Stimulated activated CD8-positive, alpha-beta memory T cell treated with anti-CD3 and anti-CD28 coated beads, Interleukin-15, amount 100 ng/mL, for 1 hour (primary cell): ENCODE data around the gene SLC12A8.
A peak's percentile ranks its signal among the peaks of the same experiment; 100 is the strongest.

ENCODE experiments used
- DNase-seq: peaks from one replicate; pipeline ENCODE4 v3.0.0-alpha.2; 2020; ENCODE audit warnings: low read depth

The SLC12A8 gene

DNA sequence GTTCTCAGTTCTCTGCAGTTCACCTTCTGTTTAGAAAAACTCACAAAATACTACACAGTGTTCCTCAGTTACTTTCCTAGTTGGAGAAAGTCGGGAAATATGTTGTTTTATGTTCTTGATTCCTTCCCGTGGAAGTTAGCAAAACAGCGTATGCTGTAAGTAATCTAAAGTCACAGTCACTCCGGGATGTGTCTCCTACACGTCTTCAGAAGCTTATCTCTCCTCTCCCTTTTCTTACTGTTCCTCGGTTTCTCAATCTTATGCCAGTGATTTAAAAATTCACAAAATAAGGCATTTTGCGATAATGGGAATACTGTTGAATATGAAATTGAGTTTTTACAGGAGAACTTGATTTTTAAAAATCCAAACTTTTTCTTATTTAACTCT lies 158.5 kb downstream of the SLC12A8 start:
- DNase-seq: no peak

DNA sequence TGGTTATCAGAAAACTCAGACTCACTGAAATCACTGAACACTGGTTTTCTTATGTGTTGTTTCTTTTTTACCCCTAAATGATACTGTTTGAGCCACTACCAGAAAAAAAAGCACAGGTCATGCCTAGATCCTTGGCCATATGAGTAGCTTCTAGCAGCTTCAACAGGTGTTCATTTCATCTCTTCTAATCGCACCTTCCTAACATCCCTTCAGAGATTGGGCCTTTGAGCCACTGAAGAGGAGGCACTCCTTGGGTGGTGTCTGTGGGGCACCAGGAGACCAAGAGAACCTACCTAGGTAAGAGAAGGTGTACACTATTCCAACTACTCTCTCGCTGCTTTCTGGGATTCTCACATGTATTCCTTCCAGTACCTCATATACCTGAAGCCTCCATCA lies 159.2 kb downstream of the SLC12A8 start:
- no peak for DNase-seq

DNA sequence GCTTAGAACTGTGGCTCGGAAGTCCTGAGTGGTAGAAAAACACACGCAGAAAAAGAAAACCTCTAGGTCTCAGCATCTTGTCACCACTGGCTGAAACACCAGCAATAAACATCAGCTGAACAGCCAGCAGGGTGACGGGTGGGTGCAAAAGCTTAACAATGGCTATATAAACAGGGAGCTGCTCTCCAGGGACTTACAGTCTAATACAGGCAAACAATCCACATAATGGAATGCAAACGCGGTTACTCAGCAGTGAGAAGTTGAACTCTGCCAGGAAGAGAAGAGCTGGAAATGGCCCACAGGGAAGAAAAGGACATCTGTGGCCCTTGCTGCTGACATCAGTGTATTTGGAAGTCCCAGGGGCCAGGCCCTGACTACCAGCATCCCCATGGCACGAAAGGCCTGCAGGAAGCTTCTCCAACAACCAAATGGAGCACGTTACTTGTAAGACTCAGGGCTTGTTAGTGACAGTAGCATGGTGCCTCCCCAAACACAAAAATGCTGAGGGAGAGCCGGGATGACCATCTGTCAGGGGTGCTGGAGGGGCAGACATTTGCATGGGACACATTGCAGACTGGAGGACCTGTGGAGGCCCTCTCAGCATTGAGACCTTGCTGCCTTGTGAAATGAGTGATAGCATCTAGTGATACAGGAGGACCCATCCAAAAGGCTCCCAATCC lies 159.8 kb downstream of the SLC12A8 start:
- no peak for DNase-seq

DNA sequence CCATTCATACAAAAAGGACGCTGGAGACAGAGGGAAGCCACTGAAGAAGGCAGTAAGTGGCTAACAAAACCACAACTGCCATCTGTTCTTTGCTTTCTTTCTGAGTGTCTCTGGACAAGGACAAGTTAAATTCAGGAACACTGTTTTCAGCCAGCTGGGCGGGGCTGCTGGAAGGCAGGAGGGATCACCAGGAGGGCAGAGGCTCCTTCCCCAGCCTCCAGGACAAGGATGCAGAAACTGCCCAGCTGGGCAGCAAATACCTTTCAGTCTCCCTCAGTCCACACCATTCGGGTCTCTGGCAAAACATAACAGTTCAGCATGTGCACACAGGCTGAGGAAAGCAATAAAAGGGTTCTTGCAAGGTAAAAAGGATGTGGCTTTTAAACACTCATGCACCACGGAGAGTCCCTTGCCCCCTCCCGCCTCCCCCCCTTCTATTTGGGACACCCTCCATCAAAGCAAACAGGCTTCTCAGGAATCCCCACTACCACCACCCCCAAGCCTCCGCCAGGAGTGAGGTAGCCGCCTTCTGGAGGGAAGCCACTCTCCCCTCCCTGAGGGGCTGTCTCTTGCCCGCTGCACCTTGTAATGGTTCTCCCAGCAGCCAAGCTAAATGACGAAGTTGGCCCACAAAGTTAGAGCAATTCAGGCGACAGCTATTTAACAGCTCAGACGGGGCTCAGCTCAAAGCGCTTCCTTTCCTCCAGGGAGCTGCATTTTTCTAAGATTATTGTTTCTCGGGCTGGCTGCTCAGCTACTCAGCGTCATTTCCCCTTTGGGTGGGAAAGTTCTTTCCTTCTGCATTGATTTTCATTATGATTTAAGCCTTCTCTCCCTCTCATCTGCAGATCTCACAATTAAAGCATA lies 160.6 kb downstream of the SLC12A8 start:
- DNase-seq: peak; percentile 39

DNA sequence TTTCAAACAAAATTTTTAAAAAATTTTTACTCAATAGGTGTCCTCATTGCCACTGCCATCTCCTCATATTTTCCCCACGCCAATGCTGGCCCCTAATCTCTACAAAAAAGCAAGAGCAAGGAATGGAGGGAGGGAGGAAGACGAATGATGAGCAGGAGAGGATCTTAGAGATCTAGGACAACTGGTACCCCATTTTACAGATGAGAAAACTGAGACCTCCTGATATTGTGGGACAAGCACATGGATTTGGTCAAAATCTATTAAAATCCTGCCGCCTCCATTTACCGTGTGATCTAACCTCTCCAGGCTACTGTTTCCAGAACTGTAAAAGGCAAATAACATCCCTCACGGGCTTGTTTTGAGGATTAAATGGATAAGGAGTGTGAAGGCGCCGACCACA lies 161.3 kb downstream of the SLC12A8 start:
- no peak for DNase-seq

DNA sequence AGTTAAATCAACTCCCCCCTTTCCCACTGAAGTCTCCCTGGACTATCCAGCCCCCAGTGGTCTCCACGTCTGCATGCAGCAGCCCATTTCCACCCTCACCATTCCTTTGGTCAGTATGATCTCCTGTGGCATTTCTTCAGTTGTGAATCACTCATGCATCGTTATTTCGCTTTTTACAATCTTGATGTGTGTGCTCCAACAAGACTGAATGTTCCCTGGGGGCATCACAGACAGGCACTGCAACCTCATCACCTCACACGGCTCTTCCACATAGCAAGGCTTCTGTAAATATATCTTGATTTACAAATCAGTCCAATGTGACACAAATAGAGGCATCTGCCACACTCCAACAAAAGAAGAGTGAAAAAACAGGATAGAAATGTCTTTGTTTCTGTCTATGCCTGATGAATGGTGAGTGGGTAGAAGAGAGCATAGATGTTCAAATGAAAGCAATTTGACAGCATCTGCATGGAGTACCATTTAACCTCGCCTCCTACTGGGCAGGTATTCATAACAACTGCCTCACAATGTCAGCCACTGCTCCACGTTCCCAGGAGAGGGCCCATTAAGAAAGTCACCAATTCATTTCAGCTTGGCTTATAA lies 162.0 kb downstream of the SLC12A8 start:
- DNase-seq: no peak

DNA sequence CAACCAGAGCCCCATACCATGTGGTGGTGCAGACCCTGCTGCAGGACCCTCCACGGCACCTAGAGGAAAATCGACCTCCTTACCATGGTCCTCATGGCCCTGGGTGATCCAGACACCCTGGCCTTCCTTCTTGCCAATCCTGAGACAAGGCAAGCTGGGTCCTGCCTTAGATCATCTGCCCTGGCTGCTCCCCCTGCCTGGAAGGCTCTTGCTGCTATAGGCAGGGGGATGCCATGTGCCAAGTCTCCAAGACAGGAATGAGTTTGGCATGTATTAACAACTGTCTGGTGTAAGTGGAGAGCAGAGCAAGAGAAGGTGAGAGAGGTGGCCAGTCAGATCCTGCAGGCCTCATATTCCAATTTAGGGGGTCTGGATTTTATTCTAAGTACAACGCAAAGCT lies 164.3 kb downstream of the SLC12A8 start:
- DNase-seq: no peak

DNA sequence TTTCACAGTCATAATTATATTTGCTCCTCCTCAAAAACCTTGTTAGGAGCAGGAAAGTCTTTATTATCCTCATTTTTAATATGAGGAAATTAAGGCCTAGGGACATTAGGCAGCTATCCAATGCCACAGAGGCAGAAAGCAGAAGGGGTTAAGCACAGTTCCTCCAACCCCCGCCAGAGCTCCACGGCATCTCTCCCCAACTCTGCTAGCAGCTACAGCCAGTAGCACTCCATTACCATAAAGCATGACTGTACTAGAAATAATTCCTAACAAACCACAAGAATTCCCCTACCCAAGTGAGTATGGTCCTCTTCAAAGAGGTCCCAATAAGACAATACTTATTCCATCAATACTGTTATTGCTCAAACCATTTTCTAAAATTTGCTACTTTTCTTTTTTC lies 166.6 kb downstream of the SLC12A8 start:
- no peak for DNase-seq

DNA sequence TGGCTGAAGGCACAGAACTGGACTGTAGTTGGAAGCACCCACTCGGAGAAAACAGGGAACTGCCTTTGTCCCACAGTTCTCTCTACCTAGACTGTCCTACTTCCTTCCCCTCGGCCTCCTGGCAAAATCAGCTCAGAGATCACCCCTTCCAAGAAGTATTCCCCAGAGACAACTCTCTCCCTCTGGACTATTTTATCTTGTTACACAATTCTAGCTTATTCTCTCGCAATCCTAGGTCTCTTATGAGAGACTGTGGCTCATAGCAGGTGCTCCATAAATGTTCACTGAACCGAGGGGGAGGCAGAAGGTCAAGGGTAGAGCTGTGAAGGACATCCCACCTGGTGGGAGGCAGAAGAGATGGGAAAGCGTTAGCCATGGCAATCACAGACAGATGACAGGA lies 167.4 kb downstream of the SLC12A8 start:
- DNase-seq: no peak

DNA sequence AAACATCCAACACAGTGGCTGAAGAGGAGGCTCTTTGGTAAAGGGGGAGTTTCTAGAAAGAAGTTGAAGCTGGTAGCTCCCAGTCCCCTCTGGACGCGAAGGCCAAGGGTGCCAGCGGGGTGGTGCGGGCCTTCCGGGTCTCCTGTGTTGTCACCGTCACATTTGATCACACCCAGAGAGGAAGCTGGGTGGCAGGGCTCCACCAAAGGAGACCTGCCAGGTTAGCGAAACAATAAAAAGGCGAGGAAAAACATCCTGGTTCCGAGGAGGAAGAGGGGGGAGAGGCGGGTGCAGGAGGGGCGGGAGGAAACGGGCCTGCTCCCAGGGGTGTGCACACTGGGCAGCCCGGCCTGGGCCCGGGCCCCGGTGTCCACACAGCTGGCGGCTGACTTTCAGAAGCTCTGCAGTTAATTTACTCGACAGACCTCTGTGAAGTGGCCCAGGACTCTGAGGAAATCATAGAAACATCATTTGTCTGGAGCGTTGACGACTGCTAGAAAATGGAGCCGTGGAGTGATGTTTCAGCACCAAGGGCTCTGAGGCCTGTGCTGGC lies 168.9 kb downstream of the SLC12A8 start:
- DNase-seq: no peak

DNA sequence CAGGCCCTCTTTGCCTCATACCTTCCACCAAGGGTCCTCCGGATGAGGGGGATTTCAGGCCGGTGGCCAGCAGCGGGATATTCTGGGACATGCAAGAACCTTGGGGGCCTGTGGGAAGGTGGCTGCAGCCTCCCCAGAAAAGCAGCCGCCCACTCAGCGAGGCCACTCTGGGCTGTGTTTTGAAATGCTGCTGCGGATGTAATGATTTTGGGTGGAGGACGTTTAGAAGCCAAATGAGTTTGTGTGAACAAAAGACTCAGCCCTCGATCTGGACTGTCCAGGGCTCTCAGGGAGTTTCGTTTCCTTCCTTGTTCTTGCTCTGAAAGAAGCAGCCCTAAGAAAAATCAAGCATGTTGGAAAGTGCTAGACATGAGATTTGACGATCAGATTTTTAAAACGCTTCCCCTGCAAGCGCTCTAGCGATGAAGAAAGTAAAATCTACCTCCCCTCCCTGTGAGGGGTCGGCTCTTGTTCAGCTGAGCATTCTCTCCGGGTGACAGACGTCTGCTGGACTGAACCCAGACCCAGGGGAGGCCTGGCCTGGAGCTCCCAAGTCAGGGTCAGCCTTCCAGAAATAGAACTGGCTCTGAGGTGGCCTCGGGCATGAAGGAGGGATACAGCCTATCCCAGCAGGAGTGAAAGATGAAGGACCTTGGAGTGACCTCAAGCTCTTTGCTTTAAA lies 169.7 kb downstream of the SLC12A8 start:
- DNase-seq: no peak

DNA sequence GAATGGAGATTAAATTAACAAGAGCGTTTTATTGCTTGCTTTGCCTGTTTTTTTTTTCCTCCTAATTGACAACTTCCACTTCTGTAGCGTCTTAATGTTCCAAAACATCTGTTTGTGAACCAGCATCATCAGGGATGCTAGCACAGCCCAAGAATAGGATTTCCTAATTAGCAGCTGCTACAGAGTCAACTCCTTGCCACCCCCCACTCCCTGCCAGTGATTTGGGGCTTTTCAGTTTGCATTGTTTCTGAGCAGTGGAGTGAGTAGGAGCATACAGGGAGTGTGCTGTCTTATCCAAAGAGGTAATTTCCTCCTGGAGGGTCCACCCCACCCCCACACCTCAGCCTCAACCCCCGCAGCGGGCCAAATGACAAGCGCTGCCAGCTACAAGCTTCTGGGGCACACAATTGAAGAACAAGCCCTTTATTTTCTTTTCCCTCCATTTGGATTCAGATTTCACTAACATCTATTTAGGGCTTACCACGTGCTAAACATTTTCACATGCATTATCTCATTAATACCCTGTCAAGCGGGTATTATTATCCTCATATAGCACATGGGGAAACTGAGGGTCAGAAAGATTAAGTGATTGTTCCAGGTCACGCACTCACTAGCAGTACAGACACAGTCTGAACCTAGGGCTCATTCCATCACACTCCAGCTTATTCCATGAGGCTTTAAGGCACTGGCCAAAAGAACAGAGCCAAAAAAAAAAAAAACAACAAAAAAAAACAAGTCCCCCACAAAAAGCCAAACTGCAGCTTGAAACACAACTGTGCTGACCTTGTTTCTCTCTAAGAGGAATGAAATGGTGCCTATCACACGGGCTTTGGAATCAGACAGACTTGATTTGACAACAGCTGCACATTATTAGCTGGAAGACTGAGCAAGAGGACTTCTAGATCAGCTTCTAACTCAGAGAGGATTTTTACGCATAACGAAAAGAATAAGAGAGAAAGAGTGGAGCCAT lies 173.1 kb downstream of the SLC12A8 start:
- no peak for DNase-seq

DNA sequence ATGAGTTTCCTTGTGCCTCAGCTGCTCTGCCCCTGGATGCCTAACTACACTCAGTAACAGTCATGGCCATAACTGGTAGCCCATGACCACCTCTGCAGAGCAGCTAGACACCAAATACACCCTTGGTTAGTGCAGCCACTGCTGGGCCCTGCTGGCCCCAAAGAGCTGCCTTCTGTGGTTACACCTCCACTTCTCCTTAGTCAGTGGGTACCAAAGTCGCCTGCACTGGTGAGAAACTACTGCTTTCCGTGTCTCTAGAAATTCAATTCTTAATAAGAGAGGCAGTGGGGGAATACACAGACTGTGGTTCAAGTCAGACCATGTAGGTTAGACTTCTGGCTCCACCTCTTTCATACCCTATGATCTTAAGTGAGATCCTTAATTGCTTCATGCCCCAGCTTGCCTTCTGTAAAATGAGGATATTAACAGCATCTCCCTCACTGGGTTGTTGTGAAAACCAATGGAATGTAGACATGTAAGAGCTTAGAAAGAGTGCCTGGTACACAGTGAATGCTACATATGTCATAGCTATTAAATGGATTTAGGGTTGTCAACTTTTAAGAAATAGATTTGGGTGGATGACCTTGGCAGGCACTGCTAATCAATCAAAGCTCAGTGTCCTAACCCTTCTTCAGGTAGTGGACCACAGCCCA lies 174.9 kb downstream of the SLC12A8 start:
- DNase-seq: no peak

DNA sequence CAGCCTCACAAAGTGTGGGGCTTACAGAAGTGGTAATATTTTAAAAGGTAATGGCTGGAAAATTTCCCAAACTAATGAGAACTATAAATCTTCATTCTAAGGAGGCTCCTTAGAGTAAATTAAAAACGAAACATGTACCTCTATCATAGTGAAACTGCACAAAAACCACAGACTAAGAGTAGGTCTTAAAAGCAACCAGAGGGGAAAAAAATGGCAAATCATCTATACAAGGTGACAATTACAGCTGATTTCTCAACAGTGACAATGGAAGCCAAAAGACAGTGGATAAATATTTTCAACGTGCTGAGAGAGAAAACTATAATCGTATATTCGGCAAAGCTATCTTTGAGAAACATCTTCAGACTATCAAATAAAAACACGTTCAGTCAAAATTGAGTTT lies 177.3 kb downstream of the SLC12A8 start:
- no peak for DNase-seq

DNA sequence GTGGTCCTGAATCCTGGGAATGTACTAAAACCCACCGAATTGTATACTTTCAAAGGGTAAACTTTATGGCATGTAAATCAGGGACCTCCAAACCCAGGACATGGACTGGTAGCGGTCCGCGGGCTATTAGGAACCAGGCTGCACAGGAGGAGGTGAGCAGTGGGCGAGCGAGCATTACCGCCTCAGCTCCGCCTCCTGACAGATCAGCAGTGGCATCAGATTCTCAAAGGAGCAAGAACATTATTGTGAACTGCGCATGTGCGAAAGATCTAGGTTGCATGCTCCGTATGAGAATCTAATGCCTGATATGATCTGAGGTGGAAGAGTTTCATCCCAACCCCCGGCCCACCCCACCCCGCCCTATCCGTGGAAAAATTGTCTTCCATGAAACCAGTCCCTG lies 178.9 kb downstream of the SLC12A8 start:
- DNase-seq: no peak

DNA sequence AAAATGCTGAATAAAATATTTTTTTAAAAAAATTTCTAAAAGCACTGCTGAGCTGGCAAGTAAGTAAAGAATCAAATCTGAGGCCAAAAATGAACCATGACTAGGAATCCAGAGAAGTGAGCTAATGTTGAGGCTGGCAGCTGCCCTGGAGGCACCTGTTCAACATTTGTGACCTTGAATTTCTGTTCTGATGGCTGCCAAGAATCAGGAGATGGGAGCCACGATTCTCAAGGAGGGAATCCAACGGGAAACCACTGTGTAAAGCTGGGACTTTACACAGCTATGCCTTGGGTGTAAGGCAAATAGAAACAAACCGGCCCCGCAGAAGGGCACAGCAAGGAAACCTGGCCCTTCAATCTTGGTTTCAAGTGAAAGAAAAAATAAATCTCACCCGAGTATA lies 179.4 kb downstream of the SLC12A8 start:
- no peak for DNase-seq

DNA sequence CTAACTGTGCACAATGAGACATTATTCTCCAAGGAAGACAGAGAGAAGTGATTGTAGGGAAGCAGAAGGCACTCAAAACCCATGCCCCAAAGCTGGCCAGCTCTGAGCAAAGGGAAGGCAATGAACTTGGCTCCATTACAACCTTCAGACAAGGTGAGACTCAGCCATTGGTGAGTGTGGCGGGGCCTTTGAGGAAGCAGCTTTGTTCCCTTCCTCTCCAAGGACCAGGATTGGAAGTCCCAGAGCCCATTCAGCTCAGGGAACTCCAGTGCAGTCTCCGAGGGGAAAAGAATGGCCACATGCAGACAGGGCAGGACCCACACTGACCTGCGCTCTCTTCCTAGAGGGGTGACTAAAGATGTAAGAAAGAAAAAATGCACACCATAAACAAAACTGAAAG lies 179.9 kb downstream of the SLC12A8 start:
- DNase-seq: no peak
